IMR-90 (cell line): ENCODE measurements around the gene AKAP13.

Experiments
- NFE2L2 ChIP-seq: fragments of 150-350 bp; IDR thresholded peaks from 2 replicates; pipeline ENCODE4 v1.6.1; 2016; ENCODE audit warnings: low read depth, mild to moderate bottlenecking, low read length
- TF ChIP-seq, protein P1 (sequence below): conservative IDR thresholded peaks from 2 replicates; pipeline ENCODE4 v1.5.1; 2012; ENCODE audit warnings: mild to moderate bottlenecking, low read depth, low read length, improper control_type of control experiment

DNA sequence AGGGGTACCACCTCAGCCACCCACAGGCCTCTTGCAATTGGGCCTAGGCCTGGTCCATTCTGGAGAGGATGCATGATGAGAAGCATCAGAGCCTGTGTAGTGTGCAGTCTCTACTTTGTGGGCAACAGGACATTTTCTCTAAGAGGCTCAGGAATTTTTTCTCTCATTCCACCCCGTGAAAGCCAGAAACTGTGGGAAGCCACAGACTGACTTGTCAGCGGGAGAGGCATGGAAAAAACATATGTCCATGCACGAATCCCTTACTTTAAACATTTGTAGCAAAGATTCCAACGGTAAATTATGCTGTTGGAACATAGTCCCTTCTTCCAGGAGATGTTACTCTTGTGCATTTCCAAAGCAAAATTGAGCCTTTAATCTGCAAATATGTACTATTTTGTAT lies 217.8 kb downstream of the AKAP13 start:
- no peak for TF ChIP-seq NFE2L2
- TF ChIP-seq, protein P1, sequence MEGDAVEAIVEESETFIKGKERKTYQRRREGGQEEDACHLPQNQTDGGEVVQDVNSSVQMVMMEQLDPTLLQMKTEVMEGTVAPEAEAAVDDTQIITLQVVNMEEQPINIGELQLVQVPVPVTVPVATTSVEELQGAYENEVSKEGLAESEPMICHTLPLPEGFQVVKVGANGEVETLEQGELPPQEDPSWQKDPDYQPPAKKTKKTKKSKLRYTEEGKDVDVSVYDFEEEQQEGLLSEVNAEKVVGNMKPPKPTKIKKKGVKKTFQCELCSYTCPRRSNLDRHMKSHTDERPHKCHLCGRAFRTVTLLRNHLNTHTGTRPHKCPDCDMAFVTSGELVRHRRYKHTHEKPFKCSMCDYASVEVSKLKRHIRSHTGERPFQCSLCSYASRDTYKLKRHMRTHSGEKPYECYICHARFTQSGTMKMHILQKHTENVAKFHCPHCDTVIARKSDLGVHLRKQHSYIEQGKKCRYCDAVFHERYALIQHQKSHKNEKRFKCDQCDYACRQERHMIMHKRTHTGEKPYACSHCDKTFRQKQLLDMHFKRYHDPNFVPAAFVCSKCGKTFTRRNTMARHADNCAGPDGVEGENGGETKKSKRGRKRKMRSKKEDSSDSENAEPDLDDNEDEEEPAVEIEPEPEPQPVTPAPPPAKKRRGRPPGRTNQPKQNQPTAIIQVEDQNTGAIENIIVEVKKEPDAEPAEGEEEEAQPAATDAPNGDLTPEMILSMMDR = no peak
